ENCODE measurements around the gene E2F2. TPM values are rescaled to one million over a fixed set of nuclear protein-coding genes. Genes with fewer than 3 reads are reported as not detected.
"Not testable (repeated sequence)": the region's sequence is repeated elsewhere in the genome, so short reads cannot be mapped to it uniquely, and the experiment has no call there.

The E2F2 gene
- total and polyA plus RNA-seq, 2 donors, result 2.0 to 28.8 TPM

GRCh38 chr1:23522244-23522982 is 8.6 kb downstream of the E2F2 start:
- Histone ChIP-seq H3K4me1 (ENCODE audit: control insufficient read depth in 2 of 2, insufficient read depth in 2 of 2, low read length in 2 of 2) (peaks cover 29 to 47% of the 10 kb centered on the region in 2 donors), H3K9me3 (ENCODE audit: control insufficient read depth in 2 of 2, insufficient read depth in 1 of 2, low read length in 1 of 2) (no peaks in the 10 kb centered on the region), H3K36me3 (ENCODE audit: control insufficient read depth in 2 of 2, insufficient read depth in 2 of 2, low read length in 1 of 2) (peaks cover 29 to 90% of the 10 kb centered on the region in 2 donors), H3K4me3 (ENCODE audit: low read length in 2 of 2) (no peak overlapping the region), H3K27ac (ENCODE audit: low read depth in 1 of 2, low read length in 1 of 2) (no peak overlapping the region), H3K27me3 (ENCODE audit: control insufficient read depth in 2 of 2, insufficient read depth in 1 of 2, low read length in 1 of 2) (no peaks in the 10 kb centered on the region)
- DNase-seq (ENCODE audit: low read depth in 6 of 9, low spot score in 9 of 9), result no peak
- 86% methylated on average over 7 of the region's 7 CpGs for WGBS

- DNase-seq (ENCODE audit: low read depth in 6 of 9, low spot score in 9 of 9), result no peak
- Histone ChIP-seq H3K4me3 (ENCODE audit: low read length in 2 of 2) (no peak overlapping the region), H3K27ac (ENCODE audit: low read depth in 1 of 2, low read length in 1 of 2) (no peak overlapping the region), H3K27me3 (ENCODE audit: control insufficient read depth in 2 of 2, insufficient read depth in 1 of 2, low read length in 1 of 2) (no peaks in the 10 kb centered on the region), H3K9me3 (ENCODE audit: control insufficient read depth in 2 of 2, insufficient read depth in 1 of 2, low read length in 1 of 2) (no peaks in the 10 kb centered on the region), H3K4me1 (ENCODE audit: control insufficient read depth in 2 of 2, insufficient read depth in 2 of 2, low read length in 2 of 2) (peaks cover 24 to 39% of the 10 kb centered on the region in 2 donors), H3K36me3 (ENCODE audit: control insufficient read depth in 2 of 2, insufficient read depth in 2 of 2, low read length in 1 of 2) (peaks cover 37 to 90% of the 10 kb centered on the region in 2 donors)
- 99% methylated on average over 16 of the region's 16 CpGs for WGBS
Measured at GRCh38 chr1:23521588-23521987, 9.4 kb downstream of the E2F2 start.

GRCh38 chr1:23517581-23517980 is 13.5 kb downstream of the E2F2 start:
- Histone ChIP-seq H3K36me3 (ENCODE audit: control insufficient read depth in 2 of 2, insufficient read depth in 2 of 2, low read length in 1 of 2) (peaks cover 75 to 94% of the 10 kb centered on the region in 2 donors), H3K4me1 (ENCODE audit: control insufficient read depth in 2 of 2, insufficient read depth in 2 of 2, low read length in 2 of 2) (no peaks in the 10 kb centered on the region), H3K27ac (ENCODE audit: low read depth in 1 of 2, low read length in 1 of 2) (no peak overlapping the region), H3K4me3 (ENCODE audit: low read length in 2 of 2) (no peak overlapping the region), H3K27me3 (ENCODE audit: control insufficient read depth in 2 of 2, insufficient read depth in 1 of 2, low read length in 1 of 2) (no peaks in the 10 kb centered on the region), H3K9me3 (ENCODE audit: control insufficient read depth in 2 of 2, insufficient read depth in 1 of 2, low read length in 1 of 2) (no peaks in the 10 kb centered on the region)
- WGBS, result 97% methylated on average over 9 of the region's 9 CpGs
- DNase-seq (ENCODE audit: low read depth in 6 of 9, low spot score in 9 of 9), result no peak

- H3K4me1 ChIP-seq (ENCODE audit: control insufficient read depth in 2 of 2, insufficient read depth in 2 of 2, low read length in 2 of 2), result no peaks in the 10 kb centered on the region
- H3K9me3 ChIP-seq (ENCODE audit: control insufficient read depth in 2 of 2, insufficient read depth in 1 of 2, low read length in 1 of 2), result no peaks in the 10 kb centered on the region
- H3K27me3 ChIP-seq (ENCODE audit: control insufficient read depth in 2 of 2, insufficient read depth in 1 of 2, low read length in 1 of 2), result no peaks in the 10 kb centered on the region
- H3K27ac ChIP-seq (ENCODE audit: low read depth in 1 of 2, low read length in 1 of 2), result no peak overlapping the region
- DNase-seq (ENCODE audit: low read depth in 6 of 9, low spot score in 9 of 9), result no peak
- WGBS, result 98% methylated on average over 4 of the region's 4 CpGs
- H3K36me3 ChIP-seq (ENCODE audit: control insufficient read depth in 2 of 2, insufficient read depth in 2 of 2, low read length in 1 of 2), result peaks cover 77 to 94% of the 10 kb centered on the region in 2 donors
- no peak overlapping the region for H3K4me3 ChIP-seq (ENCODE audit: low read length in 2 of 2)
Measured at GRCh38 chr1:23515905-23516304, 15.1 kb downstream of the E2F2 start.

- Histone ChIP-seq H3K27ac (ENCODE audit: low read depth in 1 of 2, low read length in 1 of 2) (no peak overlapping the region), H3K4me1 (ENCODE audit: control insufficient read depth in 2 of 2, insufficient read depth in 2 of 2, low read length in 2 of 2) (no peaks in the 10 kb centered on the region), H3K36me3 (ENCODE audit: control insufficient read depth in 2 of 2, insufficient read depth in 2 of 2, low read length in 1 of 2) (peaks cover 92 to 95% of the 10 kb centered on the region in 2 donors), H3K27me3 (ENCODE audit: control insufficient read depth in 2 of 2, insufficient read depth in 1 of 2, low read length in 1 of 2) (no peaks in the 10 kb centered on the region), H3K9me3 (ENCODE audit: control insufficient read depth in 2 of 2, insufficient read depth in 1 of 2, low read length in 1 of 2) (no peaks in the 10 kb centered on the region), H3K4me3 (ENCODE audit: low read length in 2 of 2) (no peak overlapping the region)
- 95% methylated on average over 3 of the region's 3 CpGs for WGBS
- no peak for DNase-seq (ENCODE audit: low read depth in 6 of 9, low spot score in 9 of 9)
Measured at GRCh38 chr1:23514111-23514679, 16.8 kb downstream of the E2F2 start.

- Histone ChIP-seq H3K4me1 (ENCODE audit: control insufficient read depth in 2 of 2, insufficient read depth in 2 of 2, low read length in 2 of 2) (no peaks in the 10 kb centered on the region), H3K9me3 (ENCODE audit: control insufficient read depth in 2 of 2, insufficient read depth in 1 of 2, low read length in 1 of 2) (no peaks in the 10 kb centered on the region), H3K27me3 (ENCODE audit: control insufficient read depth in 2 of 2, insufficient read depth in 1 of 2, low read length in 1 of 2) (no peaks in the 10 kb centered on the region), H3K27ac (ENCODE audit: low read depth in 1 of 2, low read length in 1 of 2) (no peak overlapping the region), H3K36me3 (ENCODE audit: control insufficient read depth in 2 of 2, insufficient read depth in 2 of 2, low read length in 1 of 2) (peaks cover 88 to 97% of the 10 kb centered on the region in 2 donors), H3K4me3 (ENCODE audit: low read length in 2 of 2) (no peak overlapping the region)
- 98% methylated on average over 15 of the region's 15 CpGs for WGBS
- DNase-seq (ENCODE audit: low read depth in 6 of 9, low spot score in 9 of 9), result no peak
Measured at GRCh38 chr1:23509896-23510295, 21.1 kb downstream of the E2F2 start.

GRCh38 chr1:23506376-23507107 is 24.5 kb downstream of the E2F2 start:
- no peak for DNase-seq (ENCODE audit: low read depth in 6 of 9, low spot score in 9 of 9)
- 97% methylated on average over 13 of the region's 13 CpGs for WGBS
- no peak overlapping the region for H3K27ac ChIP-seq (ENCODE audit: low read depth in 1 of 2, low read length in 1 of 2)

GRCh38 chr1:23505851-23506250 is 25.2 kb downstream of the E2F2 start:
- peaks cover 51 to 59% of the 10 kb centered on the region in 2 donors for H3K36me3 ChIP-seq (ENCODE audit: control insufficient read depth in 2 of 2, insufficient read depth in 2 of 2, low read length in 1 of 2)
- no peak overlapping the region for H3K27ac ChIP-seq (ENCODE audit: low read depth in 1 of 2, low read length in 1 of 2)
- no peaks in the 10 kb centered on the region for H3K4me1 ChIP-seq (ENCODE audit: control insufficient read depth in 2 of 2, insufficient read depth in 2 of 2, low read length in 2 of 2)
- no peak overlapping the region for H3K4me3 ChIP-seq (ENCODE audit: low read length in 2 of 2)
- H3K9me3 ChIP-seq (ENCODE audit: control insufficient read depth in 2 of 2, insufficient read depth in 1 of 2, low read length in 1 of 2), result no peaks in the 10 kb centered on the region
- DNase-seq (ENCODE audit: low read depth in 6 of 9, low spot score in 9 of 9), result no peak
- WGBS, result 96% methylated on average over 6 of the region's 6 CpGs
- no peaks in the 10 kb centered on the region for H3K27me3 ChIP-seq (ENCODE audit: control insufficient read depth in 2 of 2, insufficient read depth in 1 of 2, low read length in 1 of 2)

More at GRCh38 chr1:23506376-23507107, 24.5 kb downstream of the E2F2 start:
- H3K27me3 ChIP-seq (ENCODE audit: control insufficient read depth in 2 of 2, insufficient read depth in 1 of 2, low read length in 1 of 2), result no peaks in the 10 kb centered on the region
- peaks cover 58 to 66% of the 10 kb centered on the region in 2 donors for H3K36me3 ChIP-seq (ENCODE audit: control insufficient read depth in 2 of 2, insufficient read depth in 2 of 2, low read length in 1 of 2)
- no peak overlapping the region for H3K4me3 ChIP-seq (ENCODE audit: low read length in 2 of 2)
- no peaks in the 10 kb centered on the region for H3K4me1 ChIP-seq (ENCODE audit: control insufficient read depth in 2 of 2, insufficient read depth in 2 of 2, low read length in 2 of 2)
- no peaks in the 10 kb centered on the region for H3K9me3 ChIP-seq (ENCODE audit: control insufficient read depth in 2 of 2, insufficient read depth in 1 of 2, low read length in 1 of 2)

- not testable (repeated sequence) for H3K9me3 ChIP-seq (ENCODE audit: control insufficient read depth in 2 of 2, insufficient read depth in 1 of 2, low read length in 1 of 2); DNase-seq (ENCODE audit: low read depth in 6 of 9, low spot score in 9 of 9); H3K27me3 ChIP-seq (ENCODE audit: control insufficient read depth in 2 of 2, insufficient read depth in 1 of 2, low read length in 1 of 2); H3K4me3 ChIP-seq (ENCODE audit: low read length in 2 of 2); H3K27ac ChIP-seq (ENCODE audit: low read depth in 1 of 2, low read length in 1 of 2); H3K4me1 ChIP-seq (ENCODE audit: control insufficient read depth in 2 of 2, insufficient read depth in 2 of 2, low read length in 2 of 2)
- H3K36me3 ChIP-seq (ENCODE audit: control insufficient read depth in 2 of 2, insufficient read depth in 2 of 2, low read length in 1 of 2), result peaks cover 34 to 42% of the 10 kb centered on the region in 2 donors
- 92% methylated on average over 23 of the region's 24 CpGs for WGBS
Measured at GRCh38 chr1:23504156-23504555, 26.9 kb downstream of the E2F2 start.
